Fibroblast of skin of right quadriceps (primary cell): ENCODE results near the gene NAT10.

Source experiments
- DNase-seq: peaks from one replicate; pipeline ENCODE4 v3.0.0-alpha.2; 2013

NAT10 gene

DNA sequence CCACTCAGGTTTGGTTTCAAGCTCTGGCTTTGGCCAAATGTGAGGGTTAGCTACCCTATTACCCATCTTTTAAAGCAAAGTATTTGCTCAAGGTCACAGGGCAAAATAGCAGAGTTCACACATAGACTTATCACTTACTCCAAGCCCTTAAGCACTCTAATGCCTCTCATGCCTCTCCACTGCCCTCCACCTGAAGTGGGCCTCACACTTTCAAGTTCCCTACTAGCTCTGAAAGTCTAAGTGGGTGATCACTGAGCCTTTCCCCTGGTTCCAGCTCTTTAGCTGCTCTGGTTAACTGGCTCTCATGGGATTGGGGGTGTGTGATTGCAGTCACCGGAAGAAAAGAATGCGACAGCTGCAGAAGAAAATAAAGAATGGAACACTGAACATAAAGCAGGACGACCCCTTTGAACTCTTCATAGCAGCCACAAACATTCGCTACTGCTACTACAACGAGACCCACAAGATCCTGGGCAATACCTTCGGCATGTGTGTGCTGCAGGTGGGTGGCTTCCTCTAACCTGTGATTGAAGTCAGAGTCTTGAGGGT lies 6.4 kb downstream of the NAT10 start:
- no peak for DNase-seq

DNA sequence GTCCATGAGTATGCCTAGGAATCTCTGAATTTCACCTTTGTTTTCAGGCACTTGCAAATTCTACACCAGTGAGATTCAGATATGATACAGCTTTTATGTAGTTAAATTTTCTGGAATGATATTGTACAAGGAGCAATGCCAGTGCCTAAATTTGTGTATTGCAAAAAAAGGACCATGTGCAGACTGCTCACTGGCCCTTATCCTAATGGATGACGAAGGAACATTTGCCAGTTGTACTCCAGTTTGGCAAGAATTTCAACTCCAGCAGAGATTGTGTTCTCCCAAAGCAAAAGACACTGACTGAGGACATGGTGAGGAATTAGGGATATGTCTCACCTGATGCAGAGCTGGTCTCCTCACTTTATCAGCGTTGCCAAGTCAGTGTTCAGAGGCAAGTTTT lies 8.6 kb downstream of the NAT10 start:
- no peak for DNase-seq

- no peak for DNase-seq
Measured at GRCh38 chr11:34114471-34114870, 9.0 kb downstream of the NAT10 start.

DNA sequence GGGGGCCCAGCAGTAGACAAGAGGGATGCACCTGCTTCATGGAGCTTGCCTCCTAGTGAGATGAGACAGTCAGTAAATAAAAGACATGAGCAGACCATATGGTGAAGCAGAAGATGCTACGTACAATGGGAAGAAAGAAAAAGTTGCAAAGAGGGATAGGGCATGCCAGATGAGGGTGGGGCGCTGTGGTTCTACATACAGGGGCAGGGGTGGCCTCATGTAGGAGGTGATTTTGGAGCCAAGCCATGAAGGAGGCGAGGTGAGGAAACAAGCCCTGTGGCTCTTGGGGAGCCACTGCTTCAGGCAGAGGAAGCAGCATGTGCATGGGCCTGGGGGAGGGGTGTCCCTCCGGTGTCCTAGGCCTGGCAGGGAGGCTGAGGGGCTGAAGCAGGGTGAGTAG lies 15.2 kb downstream of the NAT10 start:
- no peak for DNase-seq

- no peak for DNase-seq
Measured at GRCh38 chr11:34124885-34125668, 19.6 kb downstream of the NAT10 start.

DNA sequence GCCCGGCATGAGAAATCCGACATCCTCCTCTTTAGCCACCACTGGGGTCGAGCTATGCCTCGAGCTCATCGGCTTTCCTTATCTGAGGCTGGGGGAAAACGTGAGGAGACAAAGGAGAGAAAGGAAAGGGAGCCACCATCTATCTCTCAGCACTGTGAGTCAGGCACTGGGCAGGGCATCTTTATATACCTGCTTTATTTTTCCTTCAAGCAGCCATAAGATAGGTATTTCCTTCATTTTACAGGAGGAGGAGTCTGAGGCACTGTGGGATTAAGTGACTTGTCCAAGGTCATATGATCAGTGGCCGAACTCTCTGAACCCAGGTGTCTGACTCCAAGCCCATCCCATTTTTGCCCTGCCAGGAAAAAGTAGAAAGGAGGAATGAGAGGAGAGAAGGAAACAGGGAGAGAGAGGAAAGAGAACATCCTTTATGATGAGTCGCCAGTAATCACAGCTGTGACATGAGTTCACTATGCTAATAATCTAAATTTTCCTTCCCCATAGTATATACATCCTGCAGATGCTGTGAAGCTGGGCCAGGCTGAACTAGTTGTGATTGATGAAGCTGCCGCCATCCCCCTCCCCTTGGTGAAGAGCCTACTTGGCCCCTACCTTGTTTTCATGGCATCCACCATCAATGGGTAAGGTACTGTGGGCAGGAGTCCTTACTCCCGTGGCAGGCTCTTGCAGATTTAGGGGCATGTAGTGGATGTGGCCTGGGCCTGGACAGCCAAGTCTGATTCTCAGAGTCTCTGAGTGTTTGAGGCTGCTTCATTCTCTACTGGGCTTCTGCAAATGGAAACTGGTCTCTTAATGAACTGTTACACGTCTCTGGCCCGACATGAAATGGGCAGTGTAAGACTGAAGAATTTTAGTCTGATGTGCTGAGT lies 21.8 kb downstream of the NAT10 start:
- DNase-seq, result no peak

GRCh38 chr11:34128824-34129223 lies 23.4 kb downstream of the NAT10 start:
- no peak for DNase-seq

DNA sequence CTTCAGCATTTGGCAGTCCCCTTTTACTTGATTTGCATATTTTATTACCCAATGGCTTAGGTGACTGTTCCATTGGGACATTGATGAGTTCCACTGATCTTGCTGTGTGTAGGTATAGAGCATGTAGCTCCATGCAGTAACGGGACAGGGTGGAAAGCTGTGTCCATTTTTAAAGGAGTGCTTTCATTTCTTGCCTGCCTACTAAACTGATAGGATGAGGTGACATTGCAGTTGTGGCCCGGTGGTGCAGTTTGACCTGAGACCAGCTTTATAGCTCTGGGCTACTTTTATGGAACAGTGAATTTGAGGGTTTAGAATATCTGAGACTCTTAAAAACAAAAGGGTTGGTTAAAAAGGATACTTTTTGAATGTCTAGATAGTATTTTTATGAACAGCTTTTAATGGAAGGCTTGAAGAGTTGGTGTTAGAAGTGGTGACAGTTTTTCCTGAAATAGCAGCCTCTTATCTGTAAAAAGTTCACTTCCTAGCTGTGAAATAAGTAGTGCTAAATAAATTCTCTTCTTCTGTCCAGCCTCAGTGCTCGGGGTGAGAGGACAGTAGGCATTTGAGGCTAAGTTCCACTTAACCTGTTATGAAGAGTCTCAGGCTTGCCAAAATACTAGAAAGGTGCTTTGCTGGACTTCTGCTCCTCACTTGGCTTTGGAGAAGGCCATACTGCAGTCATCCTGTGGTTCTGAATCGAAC lies 27.0 kb downstream of the NAT10 start:
- DNase-seq, result no peak

GRCh38 chr11:34134765-34135164 lies 29.3 kb downstream of the NAT10 start:
- no peak for DNase-seq

DNA sequence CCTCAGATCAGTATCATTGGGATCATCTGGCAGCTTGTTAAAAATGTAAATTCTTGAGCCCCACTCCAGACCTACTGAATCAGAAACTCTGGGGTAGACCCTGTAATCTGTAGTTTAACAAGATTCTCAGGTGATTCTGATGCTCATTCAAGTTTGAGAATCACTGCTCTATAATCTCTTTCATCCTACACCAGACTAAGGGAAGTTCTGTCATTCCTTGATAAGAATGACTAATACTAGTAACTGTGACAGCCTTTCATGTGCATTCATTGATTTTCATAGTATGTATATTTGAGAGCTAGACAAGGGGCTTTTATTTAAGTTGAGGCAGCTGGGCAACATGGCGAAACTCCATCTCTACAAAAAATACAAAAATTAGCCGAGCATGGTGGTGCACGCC lies 30.0 kb downstream of the NAT10 start:
- DNase-seq, result no peak

DNA sequence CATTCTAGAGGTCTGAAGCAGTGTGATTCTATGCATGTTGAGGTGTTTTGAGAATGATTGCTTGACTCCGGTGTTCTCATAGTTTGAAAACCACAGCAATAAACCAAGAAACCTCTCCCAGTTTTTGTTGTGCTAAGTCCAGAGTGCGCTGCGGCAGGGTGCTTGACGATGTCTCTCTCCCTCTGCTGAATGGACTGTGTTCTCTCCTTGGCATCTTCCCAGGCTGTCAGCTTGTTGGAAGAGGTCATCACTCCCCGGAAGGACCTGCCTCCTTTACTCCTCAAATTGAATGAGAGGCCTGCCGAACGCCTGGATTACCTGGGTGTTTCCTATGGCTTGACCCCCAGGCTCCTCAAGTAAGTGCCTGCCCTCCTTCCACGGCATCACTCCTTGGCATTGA lies 31.0 kb downstream of the NAT10 start:
- DNase-seq, result no peak

GRCh38 chr11:34139346-34139745 lies 33.9 kb downstream of the NAT10 start:
- DNase-seq, result no peak

- DNase-seq, result no peak
Measured at GRCh38 chr11:34140149-34140548, 34.7 kb downstream of the NAT10 start.

- DNase-seq, result no peak
Measured at GRCh38 chr11:34143048-34143447, 37.6 kb downstream of the NAT10 start.

DNA sequence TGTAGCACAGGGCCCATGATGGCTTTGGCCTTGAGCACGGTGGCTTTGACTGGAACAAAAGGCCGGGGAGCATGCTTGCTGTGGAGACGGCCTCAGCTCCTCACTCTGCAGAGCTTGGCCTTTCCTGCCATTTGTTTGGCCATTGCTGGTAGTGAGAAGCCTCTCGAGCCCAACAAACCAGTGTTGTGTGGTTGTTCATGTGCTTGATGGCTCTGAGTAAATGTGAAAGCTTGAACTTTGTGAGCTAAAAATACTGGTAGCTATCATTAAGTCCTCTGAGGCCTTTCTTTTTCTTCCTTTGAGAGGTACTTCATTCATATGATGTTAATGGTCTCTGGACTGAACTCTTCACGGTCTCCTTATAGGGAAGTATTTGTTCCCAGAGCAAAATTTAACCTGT lies 39.6 kb downstream of the NAT10 start:
- no peak for DNase-seq

DNA sequence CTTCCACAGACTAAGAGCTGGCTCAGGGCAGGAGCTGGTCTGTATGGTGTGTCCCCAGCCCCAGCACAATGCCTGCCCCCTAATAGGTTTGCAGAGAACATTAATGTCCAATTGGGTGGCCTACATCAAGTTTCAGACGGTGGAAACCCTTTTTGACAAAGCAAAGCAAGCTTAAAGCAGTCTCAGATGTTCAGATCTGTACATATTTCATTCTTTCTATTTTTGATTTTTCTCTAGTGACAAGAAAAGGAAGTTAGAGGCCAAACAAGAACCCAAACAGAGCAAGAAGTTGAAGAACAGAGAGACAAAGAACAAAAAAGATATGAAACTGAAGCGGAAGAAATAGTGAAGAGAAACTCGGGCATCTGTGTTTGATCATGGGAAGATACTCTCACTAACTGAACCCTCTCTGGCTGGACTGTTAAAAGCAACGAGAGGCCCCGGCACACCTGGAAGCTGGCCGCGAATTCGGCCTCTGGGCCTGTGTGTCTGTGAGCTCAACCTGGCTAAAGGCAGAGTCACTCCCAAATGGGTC lies 40.5 kb downstream of the NAT10 start:
- no peak for DNase-seq

DNA sequence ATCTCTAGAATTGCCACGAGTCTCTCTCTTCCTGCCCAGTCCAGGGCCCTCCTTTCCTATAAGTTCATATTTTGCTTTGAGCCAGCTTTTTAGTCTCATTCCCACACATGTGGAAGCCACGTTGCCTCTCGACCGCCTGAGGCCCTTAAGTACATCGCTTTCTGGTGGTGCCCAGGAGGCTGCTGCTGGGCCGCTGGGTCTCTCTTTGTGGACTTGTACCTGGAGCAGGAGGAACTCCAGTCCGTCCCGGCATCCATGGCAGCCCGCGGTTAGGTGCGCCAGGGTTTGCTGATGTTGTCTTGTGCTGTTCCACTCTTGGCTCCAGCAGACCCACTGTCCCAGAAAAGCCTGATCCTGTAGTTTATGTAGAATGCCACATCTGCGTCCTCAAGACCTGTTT lies 41.0 kb downstream of the NAT10 start:
- no peak for DNase-seq

DNA sequence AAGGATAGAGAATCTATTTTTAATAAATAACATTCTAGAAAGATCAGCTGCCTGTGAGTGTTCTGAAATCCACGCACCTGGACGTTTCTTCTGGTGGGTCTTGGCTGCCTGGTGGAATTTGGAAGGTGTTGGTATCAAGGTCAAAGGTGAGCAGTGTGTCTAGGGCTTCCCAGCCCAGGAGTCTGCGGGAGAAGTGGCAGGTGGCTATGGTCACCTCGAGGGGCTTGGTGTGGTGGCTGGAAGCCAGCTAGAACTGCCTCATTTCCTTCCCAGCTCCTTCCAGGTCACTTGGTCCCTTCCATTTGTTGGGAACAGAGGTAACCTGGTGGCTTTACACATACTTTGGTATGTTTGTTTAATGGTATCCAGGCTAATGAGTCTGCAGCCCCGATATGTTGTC lies 41.4 kb downstream of the NAT10 start:
- DNase-seq, result no peak

DNA sequence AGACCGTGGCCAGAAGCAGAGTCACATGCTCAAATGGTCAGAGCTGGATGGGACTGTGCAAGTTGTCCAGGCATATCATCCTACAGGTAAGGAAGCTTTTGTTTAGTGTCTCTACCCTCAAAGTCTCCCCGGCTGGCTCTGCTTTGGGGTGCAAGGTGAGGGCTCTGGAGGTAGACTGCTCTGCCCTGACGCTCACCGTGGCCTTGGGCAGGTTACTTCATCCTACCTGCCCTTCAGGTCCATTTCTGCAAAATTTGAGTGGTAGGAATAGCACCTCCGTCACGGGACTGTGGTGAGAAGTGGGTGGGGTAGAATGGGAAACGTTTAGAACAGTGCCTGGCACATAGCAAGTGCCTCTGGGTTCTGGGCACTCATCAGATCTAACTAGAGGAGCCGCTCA lies 42.2 kb downstream of the NAT10 start:
- DNase-seq, result no peak

DNA sequence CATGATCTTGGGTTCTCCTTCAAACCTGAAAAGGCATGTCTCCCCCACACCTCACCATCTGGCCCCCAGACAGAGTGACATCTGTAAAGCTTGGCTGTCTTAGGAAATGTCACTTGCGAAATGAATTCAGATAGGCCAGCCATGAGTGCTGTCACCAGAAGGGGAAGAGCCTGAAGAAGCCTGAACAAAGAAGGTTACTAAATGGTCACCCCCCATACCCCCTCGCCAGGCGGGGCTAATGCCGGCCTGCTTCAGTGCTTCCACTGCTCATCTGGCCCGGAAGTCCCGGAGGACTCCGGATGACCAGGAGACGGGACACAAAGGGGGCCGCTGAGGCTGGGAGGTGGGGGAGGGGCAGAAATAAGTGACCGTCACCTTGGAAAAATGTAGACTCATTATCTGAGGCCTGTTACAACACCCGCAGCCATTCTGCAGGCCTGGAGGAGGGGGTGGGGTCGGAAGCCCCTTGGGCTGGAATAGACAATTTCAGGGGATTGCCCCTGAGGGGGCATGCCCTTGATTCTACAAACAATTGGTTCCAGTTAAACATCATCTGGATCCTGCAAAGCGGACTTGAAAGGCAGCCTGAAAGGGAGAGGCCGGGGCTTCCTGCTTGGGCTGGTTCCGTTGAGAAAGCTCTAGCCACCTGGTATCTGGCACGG lies 43.2 kb downstream of the NAT10 start:
- DNase-seq, result no peak

GRCh38 chr11:34149274-34149673 lies 43.8 kb downstream of the NAT10 start:
- no peak for DNase-seq

GRCh38 chr11:34149786-34150185 lies 44.4 kb downstream of the NAT10 start:
- peak; percentile 20 for DNase-seq
